ENCODE results near the gene THSD4. TPM values are rescaled to one million over a fixed set of nuclear protein-coding genes. Genes with fewer than 3 reads are reported as not detected.

Gene THSD4
- total and polyA plus RNA-seq, 9 of the 15 experiments (the other 6 are each of a cell fraction or from before 2014, with no cell fraction given): 0.04 TPM; not detected in 5

DNA sequence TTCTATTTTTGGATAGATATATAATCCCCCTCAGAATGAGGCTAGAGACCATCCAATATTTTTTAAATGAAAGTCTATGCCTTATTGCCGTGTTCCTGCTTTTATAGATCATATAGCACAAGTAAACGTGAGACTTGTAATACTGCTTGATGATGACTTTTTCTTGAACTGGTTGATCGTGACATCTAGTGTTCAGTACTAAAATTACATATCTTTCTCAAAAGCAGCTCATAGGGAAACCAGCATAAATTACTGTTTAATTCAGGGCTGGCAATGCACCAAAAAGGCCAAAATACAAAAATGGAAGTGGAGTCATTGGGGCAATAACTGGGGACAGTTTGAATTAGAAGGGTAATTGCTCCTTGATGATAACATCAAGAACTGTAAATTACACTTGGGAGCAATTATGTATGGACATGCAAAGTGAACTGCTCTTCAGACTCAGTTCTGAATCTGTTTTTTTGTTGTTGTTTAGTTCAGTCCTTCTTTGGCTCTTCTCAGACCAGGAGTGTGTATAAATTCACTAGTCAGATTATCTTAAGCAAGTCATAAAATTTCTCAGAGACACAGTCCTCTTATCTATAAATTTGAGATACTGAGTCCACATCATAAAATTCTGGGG lies 325.3 kb downstream of the THSD4 start (continued):
- TF ChIP-seq, protein P1, sequence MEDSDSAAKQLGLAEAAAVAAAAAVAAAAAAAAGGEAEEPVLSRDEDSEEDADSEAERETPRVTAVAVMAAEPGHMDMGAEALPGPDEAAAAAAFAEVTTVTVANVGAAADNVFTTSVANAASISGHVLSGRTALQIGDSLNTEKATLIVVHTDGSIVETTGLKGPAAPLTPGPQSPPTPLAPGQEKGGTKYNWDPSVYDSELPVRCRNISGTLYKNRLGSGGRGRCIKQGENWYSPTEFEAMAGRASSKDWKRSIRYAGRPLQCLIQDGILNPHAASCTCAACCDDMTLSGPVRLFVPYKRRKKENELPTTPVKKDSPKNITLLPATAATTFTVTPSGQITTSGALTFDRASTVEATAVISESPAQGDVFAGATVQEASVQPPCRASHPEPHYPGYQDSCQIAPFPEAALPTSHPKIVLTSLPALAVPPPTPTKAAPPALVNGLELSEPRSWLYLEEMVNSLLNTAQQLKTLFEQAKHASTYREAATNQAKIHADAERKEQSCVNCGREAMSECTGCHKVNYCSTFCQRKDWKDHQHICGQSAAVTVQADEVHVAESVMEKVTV (CRISPR knock-in tag; IDR thresholded peaks at IDR 0.05): 0 out of 2 replicates have a peak, but pooled peaks have one; percentile 41
- TF ChIP-seq, protein P2, sequence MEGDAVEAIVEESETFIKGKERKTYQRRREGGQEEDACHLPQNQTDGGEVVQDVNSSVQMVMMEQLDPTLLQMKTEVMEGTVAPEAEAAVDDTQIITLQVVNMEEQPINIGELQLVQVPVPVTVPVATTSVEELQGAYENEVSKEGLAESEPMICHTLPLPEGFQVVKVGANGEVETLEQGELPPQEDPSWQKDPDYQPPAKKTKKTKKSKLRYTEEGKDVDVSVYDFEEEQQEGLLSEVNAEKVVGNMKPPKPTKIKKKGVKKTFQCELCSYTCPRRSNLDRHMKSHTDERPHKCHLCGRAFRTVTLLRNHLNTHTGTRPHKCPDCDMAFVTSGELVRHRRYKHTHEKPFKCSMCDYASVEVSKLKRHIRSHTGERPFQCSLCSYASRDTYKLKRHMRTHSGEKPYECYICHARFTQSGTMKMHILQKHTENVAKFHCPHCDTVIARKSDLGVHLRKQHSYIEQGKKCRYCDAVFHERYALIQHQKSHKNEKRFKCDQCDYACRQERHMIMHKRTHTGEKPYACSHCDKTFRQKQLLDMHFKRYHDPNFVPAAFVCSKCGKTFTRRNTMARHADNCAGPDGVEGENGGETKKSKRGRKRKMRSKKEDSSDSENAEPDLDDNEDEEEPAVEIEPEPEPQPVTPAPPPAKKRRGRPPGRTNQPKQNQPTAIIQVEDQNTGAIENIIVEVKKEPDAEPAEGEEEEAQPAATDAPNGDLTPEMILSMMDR (IDR thresholded peaks at IDR 0.05 in 2 of 3, conservative IDR thresholded peaks at IDR 0.05 in 1 of 3; ENCODE audit: insufficient read depth in 2 of 3, low read depth in 1 of 3, low read length in 3 of 3): peak in 2 of 3 experiments; percentile 41 to 62; a peak in 4 of 6 replicates

DNA sequence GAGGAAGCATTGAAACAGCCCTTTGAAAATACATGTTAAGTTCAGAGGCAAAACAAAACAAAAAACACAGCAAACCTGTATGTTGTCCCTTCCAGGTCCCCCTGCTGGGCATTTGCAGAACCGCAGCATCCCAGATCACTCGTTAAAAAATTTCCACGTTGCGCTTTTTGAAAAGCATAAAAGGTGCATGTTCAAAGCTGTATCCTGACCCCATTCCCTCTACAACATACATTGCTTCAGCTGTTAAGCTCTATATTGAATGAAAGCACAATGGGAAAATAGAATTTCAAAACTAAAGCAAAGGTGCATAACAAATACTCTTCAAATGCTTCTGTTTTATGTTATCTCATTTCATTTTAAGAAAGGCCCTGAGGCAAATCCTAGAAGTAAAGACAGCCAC lies 328.3 kb downstream of the THSD4 start:
- DNase-seq (ENCODE audit: extremely low read depth in 1 of 4, low spot score in 3 of 4): peak; percentile 31 to 56 (median 50)
- H3K9ac ChIP-seq (ENCODE audit: insufficient read depth in 1 of 2, low read depth in 2 of 2, low read length in 2 of 2): no peak overlapping the region
- H3K4me3 ChIP-seq: no peak overlapping the region
- FAIRE-seq: peak; percentile 88
- ChIA-PET POLR2A (no interaction called here), CTCF (ENCODE audit: low intra/inter-chr PET ratio) (interaction anchor here (0.5 to 0.9 kb wide), 3 partner anchors 57 to 328 kb away, joined by 3 to 4 read pairs (median 3); partner anchors contain the start of gene THSD4)
- 0 out of 2 replicates have a peak, but pooled peaks cover 2% of the 10 kb centered on the region for H4K20me1 ChIP-seq (replicated peaks; ENCODE audit: control insufficient read depth, insufficient read depth, low read length)
- in situ Hi-C loops (cut with MboI) (loop anchor here (10.0 kb wide), 1 partner anchor 329 kb away; the partner anchor contains the start of gene THSD4), intact Hi-C loops (cut with micrococcal nuclease) (loop anchor here (5.0 to 10.0 kb wide), 6 partner anchors 326 to 766 kb away; partner anchors contain the start of gene THSD4)
- no peak overlapping the region for H2AFZ ChIP-seq (ENCODE audit: low read depth, low read length)
- H3K9me1 ChIP-seq (ENCODE audit: control insufficient read depth, insufficient read depth, low read length): no peaks in the 10 kb centered on the region
- no peak overlapping the region for H3K4me2 ChIP-seq (ENCODE audit: insufficient read depth, low read length)
- WGBS (ENCODE audit: insufficient coverage, low coverage, missing lambda C conversion rate): 3% methylated on average over 4 of the region's 4 CpGs
- H3K27me3 ChIP-seq (ENCODE audit: control insufficient read depth in 2 of 2, insufficient read depth in 2 of 2, low read length in 2 of 2): no peaks in the 10 kb centered on the region
- H3K4me1 ChIP-seq (replicated peaks in 1 of 2; ENCODE audit: control insufficient read depth in 2 of 2, insufficient read depth in 2 of 2, low read length in 2 of 2): no peaks in the 10 kb centered on the region
- H3K36me3 ChIP-seq (ENCODE audit: control insufficient read depth, insufficient read depth, low read length): no peaks in the 10 kb centered on the region
- H3K9me3 ChIP-seq (replicated peaks; ENCODE audit: control insufficient read depth, insufficient read depth, low read depth, low read length): no peaks in the 10 kb centered on the region
- no peak overlapping the region for H3K27ac ChIP-seq (ENCODE audit: extremely low read depth, low read depth, low read length)
- no TSS peak for BruUV-seq (replicated peaks)
- peak; percentile 51; the same call in 2 of the 3 replicates for ATAC-seq
- no peaks in the 10 kb centered on the region for H3K79me2 ChIP-seq (ENCODE audit: control insufficient read depth, insufficient read depth, low read length)
- TF ChIP-seq RFX1 (IDR thresholded peaks at IDR 0.05) (no peak), SMC3 (conservative IDR thresholded peaks at IDR 0.05; ENCODE audit: insufficient read depth, low read depth, low read length) (0 out of 2 replicates have a peak, but pooled peaks have one; percentile 34), ZSCAN29 (IDR thresholded peaks at IDR 0.05) (no peak), ZNF561 (CRISPR knock-in tag; conservative IDR thresholded peaks at IDR 0.05) (no peak), STAT5B (CRISPR knock-in tag; IDR thresholded peaks at IDR 0.05) (no peak)
- TF ChIP-seq, protein P2 (IDR thresholded peaks at IDR 0.05 in 2 of 3, conservative IDR thresholded peaks at IDR 0.05 in 1 of 3; ENCODE audit: insufficient read depth in 2 of 3, low read depth in 1 of 3, low read length in 3 of 3): peak; percentile 56 to 66 (median 64)
